AG08395 (cell line): ENCODE results near the gene COBL.
"Not testable (repeated sequence)": the region's sequence is repeated elsewhere in the genome, so short reads cannot be mapped to it uniquely, and the experiment has no call there.

ENCODE experiments used
- DNase-seq: peaks from one replicate; pipeline ENCODE4 v3.0.0; 2012; ENCODE audit warnings: mixed read lengths, low spot score

COBL gene

DNA sequence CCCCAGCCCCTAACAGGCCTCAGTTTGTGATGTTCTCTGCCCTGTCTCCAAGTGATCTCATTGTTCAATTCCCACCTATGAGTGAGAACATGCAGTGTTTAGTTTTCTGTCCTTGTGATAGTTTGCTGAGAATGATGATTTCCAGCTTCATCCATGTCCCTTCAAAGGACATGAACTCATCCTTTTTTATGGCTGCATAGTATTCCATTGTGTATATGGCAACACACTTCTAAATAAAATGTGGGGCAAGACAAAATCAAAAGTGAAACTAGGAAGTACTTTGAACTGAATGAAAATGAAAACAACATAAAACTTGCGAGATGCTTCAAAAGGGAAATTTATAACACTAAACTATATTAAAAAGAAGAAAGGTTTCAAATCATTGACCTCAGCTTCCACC, 326.4 kb downstream of the COBL start:
- DNase-seq, result not testable (repeated sequence)

DNA sequence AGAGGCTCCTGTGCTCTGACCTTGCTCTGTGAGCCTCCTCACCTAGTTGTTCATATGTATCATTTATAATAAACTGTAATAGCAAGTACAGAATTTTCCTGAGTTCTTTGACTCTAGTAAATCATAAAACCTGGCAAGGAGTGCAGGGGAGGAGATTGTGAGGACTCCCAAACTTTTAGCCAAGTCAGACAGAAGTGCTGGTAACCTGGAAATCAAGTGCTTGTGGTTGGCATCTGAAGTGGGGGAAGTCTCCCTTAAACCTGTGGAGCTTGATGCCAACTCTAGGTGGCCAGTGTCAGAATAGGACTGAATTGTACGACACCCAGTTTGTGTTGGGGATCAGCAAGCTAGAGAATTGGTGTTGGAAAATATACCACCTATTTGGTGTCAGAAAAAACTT, 327.6 kb downstream of the COBL start:
- DNase-seq, result no peak

DNA sequence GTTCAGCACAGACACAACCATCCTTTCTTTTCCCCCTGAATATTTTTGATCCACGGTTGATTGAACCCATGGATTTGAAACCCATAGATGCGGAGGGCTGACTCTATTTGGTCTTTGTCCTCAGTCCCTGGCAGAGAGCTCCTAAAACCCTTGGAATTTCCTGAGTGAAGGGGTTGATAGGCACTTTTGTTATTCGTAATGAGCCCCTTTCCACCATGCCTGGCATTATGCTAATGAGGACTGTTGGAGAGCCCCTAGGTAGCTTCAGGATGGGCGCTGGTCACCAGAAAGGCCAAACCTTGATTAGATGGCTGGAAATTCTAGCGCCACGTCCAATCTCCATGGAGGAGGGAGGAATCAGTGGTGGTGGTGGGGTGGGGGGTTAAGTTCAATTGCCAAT, 328.1 kb downstream of the COBL start:
- no peak for DNase-seq

DNA sequence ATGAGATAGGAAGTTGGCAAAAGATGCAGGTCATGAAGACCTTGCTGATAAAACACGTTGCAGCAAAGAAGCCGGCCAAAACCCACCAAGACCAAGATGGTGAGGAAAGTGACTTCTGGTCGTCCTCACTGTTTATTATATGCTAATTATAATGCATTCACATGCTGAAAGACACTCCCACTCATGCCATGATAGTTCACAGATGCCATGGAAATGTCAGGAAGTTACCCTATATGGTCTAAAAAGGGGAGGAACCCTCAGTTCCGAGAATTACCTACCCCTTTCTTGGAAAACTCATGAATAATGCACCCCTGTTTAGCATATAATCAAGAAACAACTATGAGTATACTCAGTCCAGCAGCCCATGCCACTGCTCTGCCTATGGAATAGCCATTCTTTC, 331.5 kb downstream of the COBL start:
- no peak for DNase-seq

- DNase-seq, result no peak
These were observed 332.8 kb downstream of the COBL start for GRCh38 chr7:50983850-50984249.

DNA sequence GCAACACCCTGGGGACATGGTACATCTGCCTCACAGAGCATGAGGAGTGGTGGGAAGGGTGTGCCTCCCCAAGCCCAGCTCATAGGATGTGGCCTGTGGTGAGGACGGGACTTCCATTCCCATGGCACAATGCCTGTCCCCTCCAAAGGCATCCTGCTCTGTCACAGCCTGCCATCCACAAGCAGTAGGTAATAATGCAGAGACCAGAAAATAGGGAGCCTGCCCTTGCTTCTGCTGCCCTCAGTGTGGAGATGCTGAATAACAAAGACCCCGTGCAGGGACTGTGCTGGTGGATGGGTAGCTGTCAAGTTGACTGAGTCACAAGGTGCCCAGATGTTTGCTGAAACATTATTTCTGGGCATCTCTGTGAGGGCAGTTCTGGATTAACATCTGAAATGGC, 334.0 kb downstream of the COBL start:
- DNase-seq, result no peak

GRCh38 chr7:50981743-50982142, 334.9 kb downstream of the COBL start:
- no peak for DNase-seq

DNA sequence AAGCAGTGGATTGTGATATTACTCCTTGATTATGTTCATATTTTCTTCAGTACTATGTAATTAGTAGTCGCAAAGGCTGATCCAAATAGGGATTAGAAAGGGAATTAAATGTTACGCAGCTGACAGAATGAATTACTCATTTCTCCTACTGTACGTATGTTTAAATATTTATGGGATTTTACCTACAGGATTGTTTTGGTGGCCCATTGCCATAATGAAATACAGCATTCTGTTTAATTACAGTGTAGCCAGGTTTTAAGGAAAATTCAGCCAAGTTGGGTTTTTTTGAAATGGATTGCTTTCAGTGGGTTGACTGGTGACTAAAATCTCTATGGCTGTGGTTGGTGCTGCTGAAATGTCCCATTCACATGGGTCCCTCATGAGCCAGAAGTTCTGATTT, 336.2 kb downstream of the COBL start:
- DNase-seq, result no peak

DNA sequence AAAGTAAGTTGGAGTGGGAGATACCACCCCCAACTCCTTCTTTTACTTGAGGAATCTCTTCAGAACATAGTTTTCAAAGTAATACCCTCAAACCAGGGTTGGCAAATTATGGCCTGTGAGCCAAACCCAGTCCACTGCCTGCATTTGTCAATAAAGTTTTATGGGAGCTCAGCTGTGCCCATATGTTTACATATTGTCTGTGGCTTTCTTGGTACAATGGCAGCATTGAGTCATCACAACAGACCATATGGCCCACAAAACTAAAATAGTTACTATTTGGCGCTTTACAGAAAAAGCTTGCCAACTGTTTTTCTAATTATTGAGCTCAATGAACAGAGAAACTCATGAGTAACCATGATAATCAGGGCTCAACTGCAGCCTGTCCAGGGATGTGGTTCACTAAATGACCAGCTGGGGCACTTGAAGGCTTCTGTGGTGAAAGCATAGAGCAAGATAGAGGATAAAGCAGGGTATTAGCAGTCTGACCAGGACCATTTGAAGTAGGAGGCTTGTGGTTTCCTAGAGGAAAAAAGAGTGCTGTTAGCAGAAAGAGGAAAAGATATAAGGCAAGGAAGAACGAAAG, 337.9 kb downstream of the COBL start:
- DNase-seq, result peak; percentile 27

- DNase-seq, result no peak
These were observed 339.2 kb downstream of the COBL start for GRCh38 chr7:50977421-50977820.

- no peak for DNase-seq
These were observed 340.5 kb downstream of the COBL start for GRCh38 chr7:50976064-50976463.

DNA sequence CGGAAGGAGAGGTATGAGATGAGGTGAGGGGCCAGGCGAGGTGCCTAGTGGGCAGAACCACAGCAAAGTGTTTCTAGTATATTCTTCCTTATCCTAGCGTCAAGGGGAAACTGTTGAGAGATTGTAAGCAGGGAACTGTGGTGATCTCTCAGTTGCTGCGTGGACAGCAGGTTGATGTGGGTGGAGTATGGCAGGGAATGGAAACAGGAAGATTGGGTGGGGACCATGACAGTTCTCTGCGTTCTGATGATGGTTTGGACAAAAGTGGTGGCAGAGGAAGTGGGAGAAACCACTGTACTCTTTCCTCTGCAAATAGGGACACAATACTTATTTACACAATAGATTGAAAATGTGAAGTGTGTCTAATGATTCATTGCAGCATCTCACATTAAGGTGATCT, 342.4 kb downstream of the COBL start:
- no peak for DNase-seq

GRCh38 chr7:50973814-50974213, 342.8 kb downstream of the COBL start:
- DNase-seq, result no peak

GRCh38 chr7:50970092-50970491, 346.5 kb downstream of the COBL start:
- DNase-seq, result no peak
